ENCODE measurements around the gene KIAA0930.

The KIAA0930 gene

DNA sequence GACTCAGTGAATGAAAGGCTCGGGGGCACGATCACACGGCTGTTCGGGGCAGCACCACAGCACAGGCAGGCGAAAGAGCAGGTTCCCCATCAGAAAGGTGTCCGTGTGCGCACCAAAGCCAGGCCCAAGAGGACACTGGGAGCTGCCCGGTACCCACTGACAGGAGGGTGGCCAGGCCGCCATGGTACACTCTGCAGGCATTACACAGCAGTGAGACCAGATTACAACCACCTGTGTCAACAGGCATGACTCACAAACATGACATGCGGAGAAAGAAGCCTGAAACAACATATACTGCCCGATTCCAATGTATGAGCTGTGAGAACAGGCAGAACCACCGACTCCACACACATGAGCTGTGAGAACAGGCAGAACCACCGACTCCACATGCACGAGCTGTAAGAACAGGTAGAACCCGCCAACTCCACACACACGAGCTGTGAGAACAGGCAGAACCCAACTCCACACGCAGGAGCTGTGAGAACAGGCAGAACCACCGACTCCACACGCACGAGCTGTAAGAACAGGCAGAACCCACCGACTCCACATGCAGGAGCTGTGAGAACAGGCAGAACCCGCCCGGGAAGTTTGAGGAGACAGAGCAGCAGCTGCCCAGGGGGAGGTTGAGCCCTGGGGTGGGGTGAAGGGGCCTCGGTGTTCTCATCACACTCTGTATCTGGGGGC lies 32.6 kb downstream of the KIAA0930 start:
- FAIRE-seq (no peak), DNase-seq (ENCODE audit: insufficient read length, low spot score) (no peak)
- TF ChIP-seq, protein P1, sequence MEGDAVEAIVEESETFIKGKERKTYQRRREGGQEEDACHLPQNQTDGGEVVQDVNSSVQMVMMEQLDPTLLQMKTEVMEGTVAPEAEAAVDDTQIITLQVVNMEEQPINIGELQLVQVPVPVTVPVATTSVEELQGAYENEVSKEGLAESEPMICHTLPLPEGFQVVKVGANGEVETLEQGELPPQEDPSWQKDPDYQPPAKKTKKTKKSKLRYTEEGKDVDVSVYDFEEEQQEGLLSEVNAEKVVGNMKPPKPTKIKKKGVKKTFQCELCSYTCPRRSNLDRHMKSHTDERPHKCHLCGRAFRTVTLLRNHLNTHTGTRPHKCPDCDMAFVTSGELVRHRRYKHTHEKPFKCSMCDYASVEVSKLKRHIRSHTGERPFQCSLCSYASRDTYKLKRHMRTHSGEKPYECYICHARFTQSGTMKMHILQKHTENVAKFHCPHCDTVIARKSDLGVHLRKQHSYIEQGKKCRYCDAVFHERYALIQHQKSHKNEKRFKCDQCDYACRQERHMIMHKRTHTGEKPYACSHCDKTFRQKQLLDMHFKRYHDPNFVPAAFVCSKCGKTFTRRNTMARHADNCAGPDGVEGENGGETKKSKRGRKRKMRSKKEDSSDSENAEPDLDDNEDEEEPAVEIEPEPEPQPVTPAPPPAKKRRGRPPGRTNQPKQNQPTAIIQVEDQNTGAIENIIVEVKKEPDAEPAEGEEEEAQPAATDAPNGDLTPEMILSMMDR (IDR thresholded peaks at IDR 0.05; ENCODE audit: insufficient read depth, missing control alignments): no peak

DNA sequence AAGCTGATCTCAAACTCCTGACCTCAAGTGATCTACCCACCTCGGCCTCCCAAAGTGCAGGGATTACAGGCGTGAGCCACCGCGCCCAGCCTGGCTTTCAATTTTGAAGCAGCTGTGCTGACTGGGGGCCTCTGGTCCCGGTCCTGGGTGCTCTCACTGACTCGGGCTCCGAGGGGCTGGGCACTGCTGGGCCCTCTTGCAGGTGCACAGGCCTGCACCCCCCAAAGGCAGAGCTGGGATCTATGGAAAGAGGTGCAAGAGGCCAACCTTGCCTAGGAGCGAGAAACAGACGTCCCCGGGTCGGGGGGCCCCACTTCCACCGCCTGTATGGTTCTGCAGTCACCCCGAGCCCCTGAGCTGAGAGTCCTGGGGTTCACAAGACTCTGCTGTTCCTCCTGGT lies 33.2 kb downstream of the KIAA0930 start:
- DNase-seq (ENCODE audit: insufficient read length, low spot score): no peak
- TF ChIP-seq, protein P1 (IDR thresholded peaks at IDR 0.05; ENCODE audit: insufficient read depth, missing control alignments): no peak
- FAIRE-seq: no peak

DNA sequence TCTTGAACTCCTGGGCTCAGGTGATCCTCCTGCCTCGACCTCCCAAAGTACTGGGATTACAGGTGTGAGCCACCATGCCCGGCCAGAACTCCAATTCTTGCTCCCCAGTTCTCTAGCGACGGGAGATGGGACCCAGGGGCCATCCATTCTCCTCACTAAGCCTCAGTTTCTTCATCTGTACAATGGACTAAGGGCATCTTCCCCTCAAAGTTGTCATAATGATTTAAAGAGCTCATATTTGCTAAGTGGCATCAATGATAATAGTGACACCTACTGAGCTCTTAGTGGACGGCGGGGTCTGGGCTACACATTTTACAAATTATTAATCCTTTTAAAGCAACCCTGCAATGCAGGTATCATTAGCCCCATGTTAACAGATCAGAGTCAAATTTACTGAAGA lies 34.5 kb downstream of the KIAA0930 start:
- no peak for FAIRE-seq
- TF ChIP-seq, protein P1 (IDR thresholded peaks at IDR 0.05; ENCODE audit: insufficient read depth, missing control alignments): peak; percentile 2
- no peak for DNase-seq (ENCODE audit: insufficient read length, low spot score)

DNA sequence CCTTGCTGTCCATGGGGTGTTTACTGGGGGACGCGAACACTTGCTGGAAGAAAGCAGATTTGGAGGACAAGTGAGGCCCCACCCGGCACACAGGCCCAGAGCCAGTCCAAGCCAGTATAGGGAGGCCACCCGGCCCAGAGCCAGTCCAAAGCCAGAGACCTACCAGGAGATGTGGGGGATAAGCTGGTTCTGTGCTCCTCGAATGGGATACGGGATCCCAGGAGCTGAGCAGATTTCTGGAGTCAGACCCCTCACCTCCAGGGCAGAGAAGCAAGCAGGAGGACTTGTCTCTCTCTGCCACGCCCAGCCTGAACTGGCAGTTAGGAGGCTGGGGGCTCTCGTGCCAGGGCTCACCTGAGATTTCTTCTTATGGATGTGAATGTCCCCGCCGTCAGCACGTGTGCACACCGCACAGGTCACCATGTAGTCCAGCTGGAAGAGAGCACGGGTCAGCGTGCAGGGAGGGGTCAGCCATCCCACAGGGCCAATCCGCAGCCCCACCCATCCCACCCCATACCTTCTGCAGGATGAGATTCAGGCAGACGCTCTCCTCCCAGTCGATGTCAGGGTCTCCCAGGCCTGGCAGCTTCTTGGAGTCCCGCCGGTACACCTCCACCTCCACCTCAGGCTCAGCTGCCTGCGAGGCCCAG lies 35.3 kb downstream of the KIAA0930 start:
- no peak for FAIRE-seq
- TF ChIP-seq, protein P1 (IDR thresholded peaks at IDR 0.05; ENCODE audit: insufficient read depth, missing control alignments): no peak
- no peak for DNase-seq (ENCODE audit: insufficient read length, low spot score)

DNA sequence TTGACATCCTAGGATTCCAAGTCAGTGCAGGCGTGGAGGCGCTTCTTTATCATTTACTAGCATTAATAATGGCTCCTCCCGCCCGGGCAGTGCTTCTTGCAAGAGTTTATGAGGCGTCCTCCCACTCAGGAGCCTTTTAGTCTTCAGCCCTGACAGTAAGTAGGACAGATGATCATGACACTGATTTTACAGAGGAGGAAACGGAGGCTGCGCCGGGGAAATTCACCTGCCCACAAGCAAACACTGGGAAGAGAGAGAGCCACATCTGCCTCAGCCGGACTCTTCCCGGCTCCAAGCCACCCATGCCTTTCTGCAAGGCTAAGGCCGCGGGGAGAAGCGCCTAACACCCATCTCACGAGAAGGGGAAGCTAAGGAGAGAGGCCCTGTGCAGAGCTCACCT lies 35.9 kb downstream of the KIAA0930 start:
- DNase-seq (ENCODE audit: insufficient read length, low spot score): no peak
- FAIRE-seq: no peak
- TF ChIP-seq, protein P1 (IDR thresholded peaks at IDR 0.05; ENCODE audit: insufficient read depth, missing control alignments): no peak

DNA sequence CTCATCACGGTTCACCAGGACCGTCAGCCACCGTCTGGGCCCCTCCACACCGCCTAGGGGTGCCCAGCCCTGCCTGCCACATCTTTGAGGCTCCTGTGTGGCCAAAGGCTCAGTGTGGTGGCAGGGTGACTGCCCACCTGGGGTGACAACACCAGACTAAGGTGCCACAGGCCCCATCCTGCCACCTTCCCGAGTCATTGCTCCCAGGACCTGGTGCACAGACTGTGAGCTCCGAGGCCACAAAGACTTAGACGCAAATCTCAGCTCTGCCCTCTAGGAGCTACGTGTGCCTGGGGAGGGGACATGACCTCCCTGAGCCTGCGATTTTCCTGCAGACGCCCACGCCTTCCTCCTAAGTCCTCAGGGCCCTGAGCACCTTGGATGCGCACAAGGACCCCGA lies 36.5 kb downstream of the KIAA0930 start:
- TF ChIP-seq, protein P1 (IDR thresholded peaks at IDR 0.05; ENCODE audit: insufficient read depth, missing control alignments): no peak
- FAIRE-seq (no peak), DNase-seq (ENCODE audit: insufficient read length, low spot score) (no peak)
